Nucleus accumbens (tissue), 56 donors: ENCODE measurements around the gene IER3.
"Not testable (repeated sequence)": the region's sequence is repeated elsewhere in the genome, so short reads cannot be mapped to it uniquely, and the experiment has no call there.

Experiments
- DNase-seq, 56 donors: peaks; one replicate each; lab custom pipeline; 2025; lab: John Stamatoyannopoulos, UW

IER3 gene

DNA sequence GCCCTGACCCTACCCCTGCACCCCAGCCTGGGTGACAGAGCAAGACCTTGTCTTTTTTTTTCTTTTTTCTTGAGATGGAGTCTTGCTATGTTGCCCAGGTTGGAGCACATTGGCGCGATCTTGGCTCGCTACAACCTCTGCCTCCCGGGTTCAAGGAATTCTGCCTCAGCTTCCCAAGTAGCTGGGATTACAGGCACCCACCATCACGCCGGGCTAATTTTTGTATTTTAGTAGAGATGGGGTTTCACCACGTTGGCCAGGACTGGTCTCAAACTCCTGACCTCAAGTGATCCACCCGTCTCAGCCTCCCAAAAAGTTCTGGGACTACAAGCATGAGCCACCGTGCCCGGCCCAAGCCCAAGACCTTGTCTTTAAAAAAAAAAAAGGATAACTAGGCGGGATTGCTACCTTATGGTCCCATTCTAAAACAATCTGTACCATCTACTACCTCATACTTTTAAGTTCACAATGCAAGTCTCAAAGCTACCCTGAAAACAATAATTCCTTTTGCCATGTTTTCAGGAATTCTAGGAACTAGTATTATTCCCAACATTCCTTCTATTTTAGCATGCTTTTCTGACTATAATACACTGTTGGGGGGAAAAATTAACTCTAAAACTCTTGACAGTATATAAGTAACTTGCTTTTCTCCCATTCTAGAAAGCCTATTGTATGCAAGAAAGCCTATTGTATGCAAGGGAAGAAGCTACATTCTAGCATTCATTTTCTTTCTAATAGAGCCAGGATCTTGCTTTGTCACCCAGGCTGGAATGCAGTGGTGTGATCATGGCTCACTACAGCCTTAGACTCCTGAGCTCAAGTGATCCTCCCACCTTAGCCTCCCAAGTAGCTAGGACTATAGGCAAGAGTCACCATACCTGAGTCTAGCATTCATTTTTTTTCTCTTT lies 17.6 kb downstream of the IER3 start:
- DNase-seq: no peak

DNA sequence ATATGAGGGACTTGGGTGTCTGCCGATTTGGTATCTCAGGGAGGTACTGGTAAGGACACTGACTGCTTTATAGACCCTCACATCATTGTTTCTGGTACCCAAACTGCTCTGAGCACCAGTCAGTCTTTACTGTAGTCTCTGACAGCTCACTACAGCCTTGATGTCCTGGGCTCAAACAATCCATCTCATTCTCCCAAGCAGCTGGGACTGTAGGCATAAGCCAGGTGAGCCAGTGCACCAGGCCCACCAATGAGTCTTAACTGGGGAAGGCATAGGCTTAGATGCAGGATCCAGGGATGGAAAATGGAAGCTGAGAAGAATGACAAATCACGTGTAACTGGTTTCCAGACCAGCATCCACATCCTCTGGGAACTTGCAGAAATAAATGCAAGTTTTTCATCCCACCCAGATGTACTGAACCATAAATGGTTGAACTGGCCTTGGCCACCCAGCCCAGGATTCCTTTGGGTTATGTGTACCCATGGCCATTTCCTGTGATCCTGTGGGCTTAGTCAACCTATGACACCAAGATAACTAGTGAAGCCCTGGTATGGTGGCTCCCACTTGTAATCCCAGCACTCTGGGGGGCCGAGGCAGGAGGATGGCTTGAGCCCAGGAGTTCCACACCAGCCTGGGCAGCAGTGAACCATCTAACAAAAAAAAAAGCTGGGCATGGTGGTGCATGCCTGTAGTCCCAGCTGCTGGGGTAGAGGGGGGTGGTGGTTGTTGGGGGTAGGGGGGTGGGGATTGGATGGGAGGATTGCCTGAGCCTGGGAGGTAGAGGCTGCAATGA lies 18.4 kb downstream of the IER3 start:
- no peak for DNase-seq

GRCh38 chr6:30724906-30725667 lies 19.3 kb downstream of the IER3 start:
- no peak for DNase-seq

DNA sequence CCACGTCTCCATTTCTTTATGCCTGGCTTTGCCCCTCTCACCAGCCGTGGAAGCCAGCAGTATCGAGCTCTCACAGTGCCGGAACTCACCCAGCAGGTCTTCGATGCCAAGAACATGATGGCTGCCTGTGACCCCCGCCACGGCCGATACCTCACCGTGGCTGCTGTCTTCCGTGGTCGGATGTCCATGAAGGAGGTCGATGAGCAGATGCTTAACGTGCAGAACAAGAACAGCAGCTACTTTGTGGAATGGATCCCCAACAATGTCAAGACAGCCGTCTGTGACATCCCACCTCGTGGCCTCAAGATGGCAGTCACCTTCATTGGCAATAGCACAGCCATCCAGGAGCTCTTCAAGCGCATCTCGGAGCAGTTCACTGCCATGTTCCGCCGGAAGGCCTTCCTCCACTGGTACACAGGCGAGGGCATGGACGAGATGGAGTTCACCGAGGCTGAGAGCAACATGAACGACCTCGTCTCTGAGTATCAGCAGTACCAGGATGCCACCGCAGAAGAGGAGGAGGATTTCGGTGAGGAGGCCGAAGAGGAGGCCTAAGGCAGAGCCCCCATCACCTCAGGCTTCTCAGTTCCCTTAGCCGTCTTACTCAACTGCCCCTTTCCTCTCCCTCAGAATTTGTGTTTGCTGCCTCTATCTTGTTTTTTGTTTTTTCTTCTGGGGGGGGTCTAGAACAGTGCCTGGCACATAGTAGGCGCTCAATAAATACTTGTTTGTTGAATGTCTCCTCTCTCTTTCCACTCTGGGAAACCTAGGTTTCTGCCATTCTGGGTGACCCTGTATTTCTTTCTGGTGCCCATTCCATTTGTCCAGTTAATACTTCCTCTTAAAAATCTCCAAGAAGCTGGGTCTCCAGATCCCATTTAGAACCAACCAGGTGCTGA lies 20.3 kb downstream of the IER3 start:
- peak in 1 of 56 donors; percentile 45 for DNase-seq

DNA sequence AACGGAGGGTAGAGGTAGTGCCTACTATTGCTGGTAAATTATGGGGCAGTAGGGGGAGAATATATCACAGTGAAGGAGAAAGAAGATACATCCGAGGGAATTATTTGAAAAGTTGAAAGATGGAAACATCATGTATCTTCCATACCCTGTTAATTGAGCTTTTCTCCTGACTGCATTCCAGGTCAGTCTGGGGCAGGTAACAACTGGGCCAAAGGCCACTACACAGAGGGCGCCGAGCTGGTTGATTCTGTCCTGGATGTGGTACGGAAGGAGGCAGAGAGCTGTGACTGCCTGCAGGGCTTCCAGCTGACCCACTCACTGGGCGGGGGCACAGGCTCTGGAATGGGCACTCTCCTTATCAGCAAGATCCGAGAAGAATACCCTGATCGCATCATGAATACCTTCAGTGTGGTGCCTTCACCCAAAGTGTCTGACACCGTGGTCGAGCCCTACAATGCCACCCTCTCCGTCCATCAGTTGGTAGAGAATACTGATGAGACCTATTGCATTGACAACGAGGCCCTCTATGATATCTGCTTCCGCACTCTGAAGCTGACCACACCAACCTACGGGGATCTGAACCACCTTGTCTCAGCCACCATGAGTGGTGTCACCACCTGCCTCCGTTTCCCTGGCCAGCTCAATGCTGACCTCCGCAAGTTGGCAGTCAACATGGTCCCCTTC lies 21.0 kb downstream of the IER3 start:
- peak in 1 of 56 donors; percentile 45 for DNase-seq

GRCh38 chr6:30722280-30723112 lies 21.9 kb downstream of the IER3 start:
- DNase-seq: peak in 51 of 56 donors; percentile 13 to 91 (median 65)

DNA sequence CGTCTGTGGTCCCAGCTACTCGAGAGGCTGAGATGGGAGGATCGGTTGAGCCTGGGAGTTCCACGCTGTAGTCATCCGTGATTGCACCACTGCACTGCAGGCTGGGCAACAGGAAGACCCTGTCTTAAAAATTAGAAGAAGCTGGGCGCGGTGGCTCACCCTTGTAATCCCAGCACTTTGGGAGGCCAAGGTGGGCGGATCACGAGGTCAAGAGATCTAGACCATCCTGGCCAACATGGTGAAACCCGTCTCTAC lies 22.4 kb downstream of the IER3 start:
- peak in 3 of 56 donors; percentile 24 to 53 (median 31) for DNase-seq

GRCh38 chr6:30721198-30722024 lies 22.9 kb downstream of the IER3 start:
- DNase-seq: peak in 55 of 56 donors; percentile 49 to 93 (median 80)

- DNase-seq: peak in 44 of 56 donors; percentile 11 to 66 (median 33)
These were observed 23.6 kb downstream of the IER3 start for GRCh38 chr6:30720738-30721197.

DNA sequence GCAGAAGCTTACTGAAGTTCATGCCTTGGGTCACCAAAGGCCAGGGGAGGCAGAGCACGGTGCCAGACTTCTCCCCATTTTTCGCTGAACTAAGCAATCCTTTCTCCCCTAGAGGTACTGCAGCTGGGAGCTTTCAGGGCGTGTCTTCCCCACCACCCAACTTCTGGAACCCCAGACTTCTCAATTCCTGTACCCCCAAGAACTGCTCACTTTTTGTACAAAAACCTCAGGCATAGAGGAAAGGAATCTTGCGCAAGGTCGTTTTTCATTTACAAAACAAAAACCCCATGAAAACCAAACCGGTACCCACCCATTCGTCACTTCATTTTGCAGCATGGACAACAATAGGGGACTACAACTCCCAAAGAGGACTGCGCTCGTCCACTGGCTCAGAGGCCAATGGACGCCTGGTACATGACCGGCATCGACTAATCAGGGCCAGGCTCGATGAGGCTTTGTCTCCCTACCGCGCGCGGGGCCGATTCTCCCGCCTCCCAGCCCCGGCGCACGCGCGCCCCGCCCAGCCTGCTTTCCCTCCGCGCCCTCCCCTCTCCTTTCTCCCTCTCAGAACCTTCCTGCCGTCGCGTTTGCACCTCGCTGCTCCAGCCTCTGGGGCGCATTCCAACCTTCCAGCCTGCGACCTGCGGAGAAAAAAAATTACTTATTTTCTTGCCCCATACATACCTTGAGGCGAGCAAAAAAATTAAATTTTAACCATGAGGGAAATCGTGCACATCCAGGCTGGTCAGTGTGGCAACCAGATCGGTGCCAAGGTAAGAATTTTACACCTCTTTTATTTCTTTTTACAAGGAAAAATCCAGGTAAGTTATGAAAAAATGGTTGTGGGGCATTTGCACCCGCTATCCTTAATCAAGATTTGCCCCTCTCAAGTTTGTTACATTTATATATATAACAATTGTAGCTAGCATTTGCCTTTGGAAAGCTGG lies 24.3 kb downstream of the IER3 start, which contains the start of gene TUBB:
TUBB (plus strand) TSS at position 562 of the 947 bp plus-strand sequence; CDS start at position 717, 155 bp downstream.
- DNase-seq: peak; percentile 77 to 99 (median 96)

- no peak for DNase-seq
These were observed 25.0 kb downstream of the IER3 start for GRCh38 chr6:30719356-30719755.

GRCh38 chr6:30717845-30718720 lies 26.3 kb downstream of the IER3 start:
- DNase-seq: not testable (repeated sequence)

GRCh38 chr6:30717129-30717844 lies 27.1 kb downstream of the IER3 start, which contains the start of gene MDC1:
MDC1 (minus strand) TSS chr6:30717281; CDS start chr6:30715175, 2,106 bp downstream.
- peak; percentile 79 to 100 (median 99) for DNase-seq

GRCh38 chr6:30716879-30717128 lies 27.5 kb downstream of the IER3 start:
- DNase-seq: no peak
